Activated CD4-positive, CD25-positive, alpha-beta regulatory T cell treated with anti-CD3 and anti-CD28 coated beads, Interleukin-2, amount 50 U/mL, for 16 hours (primary cell): ENCODE data around the gene PXMP4.
A peak's percentile ranks its signal among the peaks of the same experiment; 100 is the strongest.
"Not testable (repeated sequence)": the region's sequence is repeated elsewhere in the genome, so short reads cannot be mapped to it uniquely, and the experiment has no call there.

Experiments
- DNase-seq: peaks from one replicate; pipeline ENCODE4 v3.0.0-alpha.2; 2020; ENCODE audit warnings: low read depth, low spot score

The PXMP4 gene

GRCh38 chr20:33719989-33720709, at the start of gene PXMP4:
Gene PXMP4 (minus strand): TSS chr20:33720310. CDS start chr20:33720207, 103 bp downstream.
- peak; percentile 81 for DNase-seq

GRCh38 chr20:33769043-33769442, 48.9 kb upstream of the PXMP4 start:
- no peak for DNase-seq

- DNase-seq = no peak
Observed at GRCh38 chr20:33767777-33768138, 47.6 kb upstream of the PXMP4 start.

- DNase-seq = no peak
Observed at GRCh38 chr20:33766686-33767085, 46.6 kb upstream of the PXMP4 start.

- DNase-seq = no peak
Observed at GRCh38 chr20:33765592-33765991, 45.5 kb upstream of the PXMP4 start.

- no peak for DNase-seq
Observed at GRCh38 chr20:33765099-33765498, 45.0 kb upstream of the PXMP4 start.

GRCh38 chr20:33761698-33762250, 41.7 kb upstream of the PXMP4 start:
- DNase-seq = no peak

GRCh38 chr20:33757458-33757857, 37.3 kb upstream of the PXMP4 start:
- DNase-seq = no peak

GRCh38 chr20:33757046-33757445, 36.9 kb upstream of the PXMP4 start:
- DNase-seq = no peak

- DNase-seq = not testable (repeated sequence)
Observed at GRCh38 chr20:33755936-33756490, 35.9 kb upstream of the PXMP4 start.

GRCh38 chr20:33753763-33754162, 33.7 kb upstream of the PXMP4 start:
- no peak for DNase-seq

- no peak for DNase-seq
Observed at GRCh38 chr20:33753143-33753542, 33.0 kb upstream of the PXMP4 start.

GRCh38 chr20:33751775-33752174, 31.7 kb upstream of the PXMP4 start:
- DNase-seq = no peak

GRCh38 chr20:33746325-33746998, 26.4 kb upstream of the PXMP4 start:
- no peak for DNase-seq

- DNase-seq = no peak
Observed at GRCh38 chr20:33744773-33745385, 24.8 kb upstream of the PXMP4 start.

- DNase-seq = no peak
Observed at GRCh38 chr20:33744181-33744580, 24.1 kb upstream of the PXMP4 start.

- no peak for DNase-seq
Observed at GRCh38 chr20:33740189-33740588, 20.1 kb upstream of the PXMP4 start.

GRCh38 chr20:33739493-33739892, 19.4 kb upstream of the PXMP4 start:
- DNase-seq = no peak

GRCh38 chr20:33736962-33737361, 16.9 kb upstream of the PXMP4 start:
- no peak for DNase-seq

- DNase-seq = no peak
Observed at GRCh38 chr20:33733654-33734576, 13.8 kb upstream of the PXMP4 start.
